NCI-H2029 (cell line): ENCODE results near the gene PHYH.
"Not testable (repeated sequence)": the region's sequence is repeated elsewhere in the genome, so short reads cannot be mapped to it uniquely, and the experiment has no call there.

Source experiments
- DNase-seq: peaks from one replicate; lab custom pipeline; 2025; lab: John Stamatoyannopoulos, UW

Gene PHYH

GRCh38 chr10:13321576-13321975 lies 21.7 kb upstream of the PHYH start:
- DNase-seq: no peak

DNA sequence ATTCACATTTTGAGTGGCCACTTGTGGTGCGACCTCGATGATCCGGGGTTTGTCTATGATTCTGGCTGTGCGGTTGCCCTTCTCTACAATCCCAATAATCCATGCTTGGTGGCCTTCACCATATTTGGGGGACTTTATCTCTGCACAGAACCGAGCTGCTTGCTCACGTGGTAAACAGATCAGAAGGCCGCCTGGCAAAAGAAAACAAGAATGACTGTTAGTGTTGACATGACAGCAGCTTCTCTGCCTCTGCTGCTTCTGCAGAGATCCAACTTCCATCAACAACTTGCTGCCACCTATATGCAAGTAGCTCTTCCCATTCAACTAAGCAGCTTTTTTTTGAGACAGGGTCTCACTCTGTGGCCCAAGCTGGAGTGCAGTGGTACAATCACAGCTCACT lies 19.3 kb upstream of the PHYH start:
- no peak for DNase-seq

GRCh38 chr10:13317474-13317873 lies 17.6 kb upstream of the PHYH start:
- no peak for DNase-seq

GRCh38 chr10:13316635-13317311 lies 16.9 kb upstream of the PHYH start:
- DNase-seq: no peak

GRCh38 chr10:13315361-13315760 lies 15.5 kb upstream of the PHYH start:
- DNase-seq: no peak

DNA sequence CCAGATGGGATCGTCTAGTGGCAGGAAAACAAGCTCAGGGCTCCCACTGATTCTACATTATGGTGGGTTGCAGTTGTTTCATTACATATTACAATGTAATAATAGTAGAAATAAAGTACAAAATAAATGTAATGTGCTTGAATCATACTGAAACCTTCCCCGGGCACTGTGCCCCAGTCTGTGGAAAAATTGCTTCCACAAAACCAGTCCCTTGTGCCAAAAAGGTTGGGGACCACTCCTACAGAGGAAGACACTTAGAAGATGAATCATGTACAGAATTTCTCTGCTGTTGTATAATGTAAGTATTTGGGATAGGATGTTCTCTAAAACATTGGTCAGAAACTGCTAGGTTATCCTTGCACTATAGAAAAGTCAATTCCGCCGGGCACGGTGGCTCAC lies 11.3 kb upstream of the PHYH start:
- no peak for DNase-seq

- no peak for DNase-seq
These were observed 10.8 kb upstream of the PHYH start for GRCh38 chr10:13310518-13311176.

- no peak for DNase-seq
These were observed 9.9 kb upstream of the PHYH start for GRCh38 chr10:13309792-13310191.

DNA sequence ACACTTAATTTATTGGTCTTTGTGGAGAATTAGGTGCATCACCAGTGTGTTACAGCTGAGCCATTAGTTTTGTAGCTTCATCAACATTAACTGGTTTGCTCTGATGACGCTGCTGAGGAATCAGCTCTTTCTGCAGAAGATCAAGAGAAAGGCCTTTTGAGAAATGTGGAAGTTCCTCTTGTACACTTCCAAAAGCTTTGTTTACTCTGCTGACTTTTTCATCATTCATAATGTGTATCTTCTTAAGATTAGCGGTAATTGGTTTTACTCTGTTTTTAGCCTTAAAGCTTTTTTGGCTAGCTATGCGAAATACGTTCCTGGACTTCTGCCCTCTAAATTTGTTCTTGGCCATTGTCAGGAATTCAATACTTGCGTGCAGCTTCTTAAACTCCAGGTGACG lies 8.2 kb upstream of the PHYH start:
- DNase-seq: no peak

- DNase-seq: no peak
These were observed 6.2 kb upstream of the PHYH start for GRCh38 chr10:13306103-13306502.

DNA sequence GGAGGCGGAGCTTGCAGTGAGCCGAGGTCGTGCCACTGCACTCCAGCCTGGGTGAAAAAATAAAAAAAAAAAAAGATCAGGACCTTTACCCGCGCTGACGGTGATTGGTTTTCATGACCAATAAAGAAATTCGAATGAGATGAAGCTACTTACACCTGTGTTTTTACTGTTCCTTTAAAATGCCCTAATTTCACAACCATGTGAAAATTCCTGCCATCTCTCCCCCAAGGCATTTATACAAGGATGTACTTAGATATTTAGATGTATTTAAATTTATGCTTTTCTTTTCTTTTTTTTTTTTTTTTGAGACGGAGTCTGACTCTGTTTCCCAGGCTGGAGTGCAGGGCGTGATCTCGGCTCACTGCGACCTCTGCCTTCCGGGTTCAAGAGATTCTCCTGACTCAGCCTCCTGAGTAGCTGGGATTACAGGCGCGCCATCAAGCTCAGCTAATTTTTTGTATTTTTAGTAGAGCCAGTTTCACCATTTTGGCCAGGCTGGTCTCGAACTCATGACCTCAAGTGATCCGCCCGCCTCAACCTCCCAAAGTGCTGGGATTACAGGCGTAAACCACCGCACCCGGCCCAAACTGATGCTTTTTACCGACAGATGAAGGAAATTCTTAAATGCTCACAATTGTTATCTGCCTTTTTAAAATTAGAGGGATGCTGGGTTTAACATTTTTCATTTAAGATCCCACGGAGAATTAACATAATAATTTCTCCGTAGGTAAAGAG lies 3.1 kb upstream of the PHYH start:
- DNase-seq: no peak

GRCh38 chr10:13298748-13299436 lies 972 bp downstream of the PHYH start:
- DNase-seq: no peak

GRCh38 chr10:13296476-13296875 lies 3.4 kb downstream of the PHYH start:
- no peak for DNase-seq

- DNase-seq: no peak
These were observed 5.1 kb downstream of the PHYH start for GRCh38 chr10:13294784-13295183.

DNA sequence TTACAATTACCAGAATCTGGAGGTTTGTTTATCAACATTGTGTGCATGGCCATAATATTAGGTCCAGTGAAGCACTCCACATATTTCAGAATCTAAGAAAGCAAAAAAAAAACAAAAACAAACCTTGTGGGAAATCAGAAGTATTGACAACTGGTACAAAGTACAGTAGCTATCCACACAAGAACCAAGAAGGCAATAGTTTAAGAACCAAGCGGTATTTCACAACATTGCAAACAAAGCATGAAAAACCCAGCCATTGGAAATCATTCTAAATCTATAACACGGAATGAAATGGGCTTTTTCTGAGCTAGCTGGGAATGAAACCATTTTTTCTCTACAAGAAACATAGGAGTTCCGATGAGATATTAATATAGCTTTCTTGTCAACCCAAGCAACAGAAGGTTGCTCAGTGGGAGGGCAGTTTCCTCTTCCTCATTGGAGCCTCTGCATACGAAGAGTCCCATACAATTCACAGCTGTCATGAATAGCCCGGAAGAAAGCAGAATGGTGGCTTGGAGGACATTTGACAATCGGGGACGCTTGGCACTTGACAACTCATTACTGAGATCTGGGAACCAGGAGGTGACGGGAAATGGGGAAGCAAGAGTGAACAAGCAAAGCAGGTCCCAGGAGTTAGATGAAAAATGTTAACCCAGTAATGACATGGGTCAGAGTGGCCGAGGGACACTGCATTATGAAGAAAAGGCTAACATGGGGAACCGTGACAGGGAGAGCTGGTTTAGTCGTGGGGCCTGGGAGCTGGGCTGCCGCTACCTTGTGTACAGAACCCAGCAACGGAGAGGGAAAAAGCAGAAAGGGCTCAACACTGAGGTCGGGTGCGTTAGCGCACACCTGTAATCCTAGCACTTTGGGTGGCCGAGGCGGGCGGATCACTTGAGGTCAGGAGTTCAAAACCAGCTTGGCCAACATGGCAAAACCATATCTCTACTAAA lies 7.8 kb downstream of the PHYH start:
- no peak for DNase-seq

- DNase-seq: no peak
These were observed 8.8 kb downstream of the PHYH start for GRCh38 chr10:13291061-13291460.

GRCh38 chr10:13284050-13284449 lies 15.8 kb downstream of the PHYH start:
- DNase-seq: no peak

- DNase-seq: not testable (repeated sequence)
These were observed 17.5 kb downstream of the PHYH start for GRCh38 chr10:13282348-13282747.

- DNase-seq: no peak
These were observed 23.0 kb downstream of the PHYH start for GRCh38 chr10:13276749-13277365.

DNA sequence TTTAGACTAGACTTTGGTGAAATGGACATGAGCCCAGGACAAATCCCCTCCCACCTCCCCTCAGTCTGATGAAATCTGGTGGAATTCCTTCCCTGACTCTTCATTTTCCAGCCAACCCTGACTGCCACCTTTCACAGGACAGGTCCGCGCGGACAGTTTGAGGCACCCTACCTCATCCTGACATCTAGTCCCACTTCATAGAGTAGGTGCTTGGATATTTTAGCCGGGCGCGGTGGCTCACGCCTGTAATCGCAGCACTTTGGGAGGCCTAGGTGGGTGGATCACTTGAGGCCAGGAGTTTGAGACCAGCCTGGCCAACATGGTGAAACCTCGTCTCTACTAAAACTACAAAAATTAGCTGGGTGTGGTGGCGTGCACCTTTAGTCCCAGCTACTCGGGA lies 23.7 kb downstream of the PHYH start:
- DNase-seq: not testable (repeated sequence)

GRCh38 chr10:13272164-13272571 lies 27.7 kb downstream of the PHYH start:
- DNase-seq: peak; percentile 71
